ENCODE measurements around the gene MAMLD1.

Gene MAMLD1

DNA sequence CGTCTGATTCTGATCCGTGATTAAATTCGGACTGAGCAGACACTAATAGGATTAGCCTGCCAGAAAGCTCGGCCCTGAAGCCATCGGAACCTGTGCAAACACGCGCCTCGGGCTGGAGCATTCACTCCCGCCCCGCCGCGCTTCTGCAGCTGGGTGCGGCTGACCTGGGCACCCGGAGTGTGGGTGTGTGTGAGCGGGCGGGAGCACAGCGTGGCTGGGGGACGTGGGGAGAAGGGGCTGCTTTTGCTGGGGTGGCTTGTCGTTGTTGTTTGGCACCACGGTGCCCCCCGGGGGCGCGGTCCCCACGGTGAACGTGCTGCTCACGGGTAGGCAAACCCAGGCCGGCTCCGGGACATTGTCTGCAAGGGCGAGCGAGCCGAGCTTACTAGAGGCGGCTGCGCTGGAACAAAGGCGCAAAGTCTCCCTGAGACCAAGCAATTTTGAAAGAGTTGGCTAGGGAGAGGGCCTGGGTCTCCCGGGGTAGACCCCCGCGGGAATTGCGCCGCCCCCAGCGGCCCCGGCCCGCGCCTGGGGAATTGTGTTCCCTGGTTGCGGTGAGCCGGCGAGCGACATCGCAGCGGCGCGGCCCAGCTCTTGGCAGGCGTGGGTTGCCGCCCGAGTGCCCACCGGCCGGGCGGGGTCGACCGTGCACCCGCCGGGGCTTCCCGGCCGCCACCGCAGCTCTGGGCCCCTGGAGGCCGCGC is 1.4 kb downstream of the MAMLD1 start:
- H3K9me3 ChIP-seq (ENCODE audit: control insufficient read depth, insufficient read depth, low read length): no peaks in the 10 kb centered on the region
- peak overlapping the region; percentile 63 for H3K9ac ChIP-seq (ENCODE audit: low read depth, low read length)
- H3K36me3 ChIP-seq (ENCODE audit: insufficient read depth, low read length): no peaks in the 10 kb centered on the region
- no peaks in the 10 kb centered on the region; the same call in 1 of the 2 replicates for H3K4me1 ChIP-seq (ENCODE audit: insufficient read depth, low read length)

DNA sequence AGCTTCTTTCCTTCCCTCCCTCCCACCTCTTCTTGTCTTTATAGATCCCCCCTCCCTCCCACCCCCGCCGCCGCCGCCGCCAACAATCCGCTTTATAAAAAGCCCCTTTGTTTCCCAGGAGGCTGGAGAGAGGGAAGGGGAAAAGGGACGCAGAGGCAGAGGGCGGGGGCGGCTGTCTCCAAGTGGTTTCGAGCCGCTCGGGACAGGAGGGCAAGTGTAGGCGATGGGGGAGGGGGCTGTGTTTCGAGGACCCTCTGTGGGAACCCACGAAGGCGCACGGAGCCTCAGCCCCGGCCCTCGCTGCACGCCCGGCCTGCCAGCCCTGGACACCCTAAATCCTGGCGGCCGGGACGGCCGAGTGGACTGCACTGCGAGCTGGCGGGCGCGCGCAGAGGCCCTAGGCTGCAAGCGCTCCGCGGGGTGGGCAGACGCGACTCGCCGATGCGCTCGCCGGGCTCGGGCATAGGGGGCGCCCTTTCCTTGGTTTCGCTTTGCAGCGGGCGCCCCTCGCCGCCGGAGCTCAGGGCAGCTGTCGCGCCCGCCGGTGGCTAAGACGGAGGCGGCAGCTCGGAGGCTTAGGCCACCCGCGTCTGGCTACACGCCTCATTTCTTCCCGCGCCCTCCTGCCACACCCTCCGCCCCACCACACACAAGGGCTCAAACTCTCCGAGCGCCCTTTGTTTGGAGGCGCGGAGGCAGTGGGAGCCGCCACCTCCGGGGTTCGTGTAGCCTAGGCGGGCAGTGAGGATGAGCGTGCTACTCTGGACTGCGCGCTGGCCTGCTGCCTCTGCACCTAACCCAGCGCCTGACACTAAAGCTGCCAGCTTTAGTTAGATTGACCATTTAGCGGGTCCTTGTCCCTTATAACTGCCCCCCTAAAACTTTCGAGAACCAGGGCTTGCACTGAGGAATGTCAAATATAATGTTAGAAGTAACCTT is 2.2 kb downstream of the MAMLD1 start:
- Histone ChIP-seq H3K36me3 (ENCODE audit: insufficient read depth, low read length) (no peaks in the 10 kb centered on the region), H3K4me1 (ENCODE audit: insufficient read depth, low read length) (no peaks in the 10 kb centered on the region; the same call in 1 of the 2 replicates), H3K9ac (ENCODE audit: low read depth, low read length) (peak overlapping the region; percentile 78), H3K9me3 (ENCODE audit: control insufficient read depth, insufficient read depth, low read length) (no peaks in the 10 kb centered on the region)

DNA sequence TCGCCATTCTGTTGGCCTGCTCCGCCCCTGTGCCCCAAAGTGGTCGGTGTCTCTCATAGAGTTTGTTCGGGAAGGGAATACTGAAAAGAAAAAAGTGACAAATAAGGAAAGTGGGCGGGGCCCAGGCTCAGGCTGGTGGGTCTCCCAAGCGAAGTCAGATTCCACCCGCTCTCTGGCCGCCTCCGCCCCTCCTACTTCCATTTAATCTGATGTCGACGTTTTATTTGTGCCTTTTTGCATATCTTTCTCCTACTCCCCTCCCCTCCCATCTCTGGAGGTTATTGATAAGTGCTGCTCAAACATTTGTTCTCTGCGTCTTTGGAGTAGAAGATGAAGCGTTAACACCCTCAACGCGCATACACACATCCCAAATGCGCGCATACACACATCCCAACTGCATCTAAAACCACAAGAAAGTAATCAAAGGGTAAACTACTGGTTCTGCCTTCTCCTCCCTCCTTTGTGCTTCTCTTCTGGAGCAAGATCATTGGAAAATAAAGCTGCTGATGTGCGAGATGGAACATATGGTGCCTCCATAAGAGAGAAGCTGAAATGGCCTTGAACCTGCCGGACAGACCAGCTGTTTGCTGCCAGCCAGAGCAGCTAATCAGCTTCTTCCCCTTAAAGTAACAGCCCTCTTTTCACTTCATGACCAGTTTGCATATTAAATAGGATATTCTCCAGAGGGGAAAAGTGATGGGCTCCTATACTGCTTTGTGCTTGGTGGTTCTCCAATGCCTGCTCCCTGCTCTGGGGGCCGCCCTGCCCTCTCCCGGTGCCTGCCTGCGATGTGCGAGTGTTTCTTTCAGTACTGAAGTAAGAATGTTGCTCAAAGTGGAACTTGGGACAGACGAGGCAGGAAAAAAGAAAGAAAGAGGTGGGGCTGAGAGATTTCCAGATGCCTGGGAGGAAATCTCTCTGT is 3.1 kb downstream of the MAMLD1 start:
- peak overlapping the region; percentile 78; the same call in 1 of the 2 replicates for H3K9ac ChIP-seq (ENCODE audit: low read depth, low read length)
- H3K9me3 ChIP-seq (ENCODE audit: control insufficient read depth, insufficient read depth, low read length): no peaks in the 10 kb centered on the region
- H3K4me1 ChIP-seq (ENCODE audit: insufficient read depth, low read length): no peaks in the 10 kb centered on the region; the same call in 1 of the 2 replicates
- H3K36me3 ChIP-seq (ENCODE audit: insufficient read depth, low read length): no peaks in the 10 kb centered on the region

DNA sequence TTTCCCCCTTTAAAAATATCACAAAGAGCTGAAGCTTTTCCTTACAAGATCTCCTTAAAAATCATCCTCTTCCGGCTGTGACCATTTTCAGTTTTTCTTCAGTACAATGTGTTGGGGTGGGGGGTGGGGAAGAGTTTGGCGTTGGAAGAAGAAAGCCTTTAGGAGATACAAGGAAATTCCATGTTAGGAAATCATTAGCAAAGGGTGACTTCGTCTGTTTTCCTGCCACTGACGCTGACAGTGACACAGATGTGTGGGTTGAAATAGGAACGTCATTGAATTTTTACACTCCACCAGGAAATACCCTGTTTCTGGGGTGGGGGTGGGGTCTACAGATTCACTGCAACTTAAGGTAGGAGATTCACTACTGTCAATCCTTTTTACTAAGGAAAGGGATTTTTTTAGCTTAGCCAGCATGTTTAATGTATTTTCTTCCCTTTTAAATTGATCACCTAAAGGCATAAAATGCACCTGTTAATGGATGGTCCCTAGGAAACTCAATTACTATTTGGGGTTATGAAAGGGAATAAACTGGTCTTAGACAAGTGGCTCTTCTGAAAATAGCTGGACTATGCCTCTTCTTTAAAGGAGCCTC is 3.9 kb downstream of the MAMLD1 start:
- Histone ChIP-seq H3K36me3 (ENCODE audit: insufficient read depth, low read length) (no peaks in the 10 kb centered on the region), H3K9ac (ENCODE audit: low read depth, low read length) (peak overlapping the region; percentile 78; the same call in 1 of the 2 replicates), H3K9me3 (ENCODE audit: control insufficient read depth, insufficient read depth, low read length) (no peaks in the 10 kb centered on the region), H3K4me1 (ENCODE audit: insufficient read depth, low read length) (no peaks in the 10 kb centered on the region; the same call in 1 of the 2 replicates)

- Histone ChIP-seq H3K4me1 (ENCODE audit: insufficient read depth, low read length) (peaks cover 8% of the 10 kb centered on the region), H3K9ac (ENCODE audit: low read depth, low read length) (no peak overlapping the region), H3K9me3 (ENCODE audit: control insufficient read depth, insufficient read depth, low read length) (no peaks in the 10 kb centered on the region), H3K36me3 (ENCODE audit: insufficient read depth, low read length) (no peaks in the 10 kb centered on the region)
These were observed 7.6 kb downstream of the MAMLD1 start for GRCh38 chrX:150370589-150371312.

DNA sequence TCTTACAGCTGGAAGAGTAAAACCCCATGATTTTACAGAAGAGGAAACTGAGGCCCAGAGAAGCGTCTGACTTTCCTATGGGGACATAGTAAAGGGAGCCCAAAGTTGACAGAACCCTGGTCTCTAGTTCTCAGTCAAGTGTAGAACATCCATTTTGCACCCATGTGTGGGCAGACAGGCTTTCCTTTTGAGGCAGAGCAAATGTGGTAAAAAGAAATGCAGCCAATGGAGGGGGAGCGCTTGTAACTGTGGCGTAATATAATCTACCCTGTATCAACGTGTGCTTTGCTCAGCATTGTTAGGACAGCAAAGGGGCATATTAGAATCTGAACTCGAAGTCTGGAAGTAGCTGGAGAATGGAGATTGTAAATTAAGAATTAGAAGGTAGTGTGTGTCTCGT is 8.8 kb downstream of the MAMLD1 start:
- Histone ChIP-seq H3K9me3 (ENCODE audit: control insufficient read depth, insufficient read depth, low read length) (no peaks in the 10 kb centered on the region), H3K4me1 (ENCODE audit: insufficient read depth, low read length) (peaks cover 10% of the 10 kb centered on the region), H3K36me3 (ENCODE audit: insufficient read depth, low read length) (no peaks in the 10 kb centered on the region), H3K9ac (ENCODE audit: low read depth, low read length) (no peak overlapping the region)

GRCh38 chrX:150372280-150372679 is 9.2 kb downstream of the MAMLD1 start:
- Histone ChIP-seq H3K36me3 (ENCODE audit: insufficient read depth, low read length) (no peaks in the 10 kb centered on the region), H3K9ac (ENCODE audit: low read depth, low read length) (no peak overlapping the region), H3K9me3 (ENCODE audit: control insufficient read depth, insufficient read depth, low read length) (no peaks in the 10 kb centered on the region), H3K4me1 (ENCODE audit: insufficient read depth, low read length) (peaks cover 10% of the 10 kb centered on the region)

- Histone ChIP-seq H3K9me3 (ENCODE audit: control insufficient read depth, insufficient read depth, low read length) (no peaks in the 10 kb centered on the region), H3K36me3 (ENCODE audit: insufficient read depth, low read length) (no peaks in the 10 kb centered on the region), H3K9ac (ENCODE audit: low read depth, low read length) (no peak overlapping the region), H3K4me1 (ENCODE audit: insufficient read depth, low read length) (peaks cover 10% of the 10 kb centered on the region)
These were observed 9.6 kb downstream of the MAMLD1 start for GRCh38 chrX:150372756-150373155.

DNA sequence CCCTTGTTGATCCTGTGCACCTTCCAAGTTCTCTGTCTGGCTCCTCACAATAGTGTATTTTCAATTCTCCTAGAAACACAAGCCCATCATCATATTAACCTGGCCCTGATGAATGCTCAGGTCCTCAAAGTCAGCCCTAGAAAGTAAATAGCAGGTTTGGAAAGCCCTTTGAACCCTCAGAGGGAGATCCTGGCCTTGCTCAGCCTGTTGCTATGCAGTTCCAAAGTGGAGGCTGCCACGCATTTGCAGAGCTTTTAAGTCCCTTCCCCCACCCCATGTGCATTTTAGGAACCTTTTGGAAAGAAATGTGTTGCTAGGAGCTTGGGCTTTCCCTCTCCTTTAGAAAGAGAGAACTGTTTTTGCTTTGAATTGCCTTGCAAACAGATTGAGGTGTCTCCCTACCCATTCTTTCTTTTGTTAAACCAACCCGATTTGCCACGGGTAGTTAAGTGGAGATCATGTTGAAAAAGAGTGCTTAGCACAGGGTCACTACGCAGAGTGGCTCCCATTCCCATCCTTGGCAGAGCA is 12.2 kb downstream of the MAMLD1 start:
- Histone ChIP-seq H3K4me1 (ENCODE audit: insufficient read depth, low read length) (peaks cover 32% of the 10 kb centered on the region), H3K9me3 (ENCODE audit: control insufficient read depth, insufficient read depth, low read length) (no peaks in the 10 kb centered on the region), H3K36me3 (ENCODE audit: insufficient read depth, low read length) (no peaks in the 10 kb centered on the region), H3K9ac (ENCODE audit: low read depth, low read length) (no peak overlapping the region)

DNA sequence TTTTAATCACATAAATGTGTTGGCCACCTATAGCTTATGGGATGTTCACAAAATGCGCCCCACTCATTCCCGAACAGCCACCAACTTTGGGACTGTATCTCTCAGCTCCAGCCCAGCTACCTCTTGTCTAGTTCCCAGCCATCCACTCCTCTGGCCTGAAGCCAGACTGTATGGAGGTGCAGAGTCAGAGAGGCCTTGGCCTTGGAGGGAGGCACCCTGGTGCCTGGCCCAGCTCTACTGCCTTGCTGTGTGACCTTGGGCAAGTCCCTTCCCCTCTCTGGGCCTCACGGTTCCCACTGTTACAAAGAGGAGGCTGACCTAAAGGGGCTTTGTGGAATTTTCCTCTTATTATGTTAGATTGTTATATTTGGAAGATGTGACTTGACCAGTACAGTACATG is 13.9 kb downstream of the MAMLD1 start:
- Histone ChIP-seq H3K9ac (ENCODE audit: low read depth, low read length) (no peak overlapping the region), H3K4me1 (ENCODE audit: insufficient read depth, low read length) (peaks cover 35% of the 10 kb centered on the region), H3K36me3 (ENCODE audit: insufficient read depth, low read length) (no peaks in the 10 kb centered on the region), H3K9me3 (ENCODE audit: control insufficient read depth, insufficient read depth, low read length) (no peaks in the 10 kb centered on the region)

- Histone ChIP-seq H3K9me3 (ENCODE audit: control insufficient read depth, insufficient read depth, low read length) (no peaks in the 10 kb centered on the region), H3K36me3 (ENCODE audit: insufficient read depth, low read length) (no peaks in the 10 kb centered on the region), H3K9ac (ENCODE audit: low read depth, low read length) (no peak overlapping the region), H3K4me1 (ENCODE audit: insufficient read depth, low read length) (no peaks in the 10 kb centered on the region)
These were observed 41.9 kb downstream of the MAMLD1 start for GRCh38 chrX:150405006-150405405.

DNA sequence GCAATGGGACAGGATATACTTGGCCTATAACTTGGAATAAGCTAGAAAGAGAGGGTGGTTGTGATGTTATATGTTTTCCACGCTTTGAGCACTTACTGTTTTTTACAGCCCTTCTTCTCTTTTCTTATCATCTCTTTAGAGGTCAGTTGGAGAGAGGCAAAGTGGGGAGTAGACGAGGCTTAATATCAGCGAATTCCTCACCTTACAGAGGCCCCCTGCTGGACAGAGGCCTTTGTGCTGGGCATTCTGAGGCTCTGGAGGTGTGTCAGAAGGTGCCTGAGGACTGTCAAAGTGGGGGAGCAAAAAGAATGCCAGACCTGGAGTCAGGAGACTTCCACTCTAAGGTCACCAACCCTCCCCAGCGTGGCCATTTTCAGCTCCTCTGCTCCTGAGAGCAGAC is 42.5 kb downstream of the MAMLD1 start:
- no peaks in the 10 kb centered on the region for H3K4me1 ChIP-seq (ENCODE audit: insufficient read depth, low read length)
- H3K36me3 ChIP-seq (ENCODE audit: insufficient read depth, low read length): no peaks in the 10 kb centered on the region
- H3K9me3 ChIP-seq (ENCODE audit: control insufficient read depth, insufficient read depth, low read length): no peaks in the 10 kb centered on the region
- no peak overlapping the region for H3K9ac ChIP-seq (ENCODE audit: low read depth, low read length)

- no peaks in the 10 kb centered on the region for H3K9me3 ChIP-seq (ENCODE audit: control insufficient read depth, insufficient read depth, low read length)
- no peaks in the 10 kb centered on the region for H3K4me1 ChIP-seq (ENCODE audit: insufficient read depth, low read length)
- no peak overlapping the region for H3K9ac ChIP-seq (ENCODE audit: low read depth, low read length)
- H3K36me3 ChIP-seq (ENCODE audit: insufficient read depth, low read length): no peaks in the 10 kb centered on the region
These were observed 43.5 kb downstream of the MAMLD1 start for GRCh38 chrX:150406596-150406995.

Measured in ES-I3 (cell line).